Effector memory CD4-positive, alpha-beta T cell (primary cell): Measurements from ENCODE around the gene CUL4B.
"Not testable (repeated sequence)": the region's sequence is repeated elsewhere in the genome, so short reads cannot be mapped to it uniquely, and the experiment has no call there.

Experiments
- DNase-seq, 3 donors: peaks; one replicate each; pipeline ENCODE4 v3.0.0-alpha.2; 2020
- H3K27ac ChIP-seq: 2 replicates; pipeline ENCODE4 v1.7.0; 2013; ENCODE audit warnings: mild to moderate bottlenecking, low read length, moderate library complexity; ENCODE audit not compliant: insufficient read depth, poor library complexity, severe bottlenecking
- H3K27me3 ChIP-seq: replicated peaks from 2 replicates; pipeline ENCODE4 v1.7.0; 2013; ENCODE audit warnings: mild to moderate bottlenecking, low read length; ENCODE audit not compliant: insufficient read depth, control insufficient read depth, poor library complexity, severe bottlenecking
- H3K36me3 ChIP-seq: 2 replicates; pipeline ENCODE4 v1.7.0; 2013; ENCODE audit warnings: mild to moderate bottlenecking, low read length, moderate library complexity; ENCODE audit not compliant: control insufficient read depth, insufficient read depth
- H3K4me1 ChIP-seq: 2 replicates; pipeline ENCODE4 v1.7.0; 2013; ENCODE audit warnings: low read length, mild to moderate bottlenecking; ENCODE audit not compliant: control insufficient read depth, insufficient read depth, poor library complexity, severe bottlenecking
- H3K4me3 ChIP-seq: 2 replicates; pipeline ENCODE4 v1.7.0; 2013; ENCODE audit warnings: low read length, low read depth, mild to moderate bottlenecking; ENCODE audit not compliant: insufficient read depth, poor library complexity, severe bottlenecking
- H3K9me3 ChIP-seq: 2 replicates; pipeline ENCODE4 v1.7.0; 2013; ENCODE audit warnings: mild to moderate bottlenecking, low read length, moderate library complexity; ENCODE audit not compliant: control insufficient read depth

Gene CUL4B

GRCh38 chrX:120534413-120535205, 26.2 kb downstream of the CUL4B start:
- Histone ChIP-seq H3K27me3 (no peaks in the 10 kb centered on the region), H3K4me1 (no peaks in the 10 kb centered on the region), H3K9me3 (no peaks in the 10 kb centered on the region), H3K4me3 (no peak overlapping the region), H3K27ac (no peak overlapping the region), H3K36me3 (peaks cover 43% of the 10 kb centered on the region)
- DNase-seq, result no peak

GRCh38 chrX:120522820-120523219, 37.9 kb downstream of the CUL4B start:
- no peak for DNase-seq
- no peaks in the 10 kb centered on the region for H3K9me3 ChIP-seq
- H3K27me3 ChIP-seq, result no peaks in the 10 kb centered on the region
- H3K4me1 ChIP-seq, result no peaks in the 10 kb centered on the region
- no peak overlapping the region for H3K27ac ChIP-seq
- H3K36me3 ChIP-seq, result peaks cover 4% of the 10 kb centered on the region
- H3K4me3 ChIP-seq, result no peak overlapping the region

- H3K27ac ChIP-seq, result no peak overlapping the region
- no peaks in the 10 kb centered on the region for H3K9me3 ChIP-seq
- no peak for DNase-seq
- H3K36me3 ChIP-seq, result no peaks in the 10 kb centered on the region
- no peak overlapping the region for H3K4me3 ChIP-seq
- H3K4me1 ChIP-seq, result no peaks in the 10 kb centered on the region
- H3K27me3 ChIP-seq, result no peaks in the 10 kb centered on the region
Observed at GRCh38 chrX:120517936-120518335, 42.8 kb downstream of the CUL4B start.

- Histone ChIP-seq H3K9me3 (no peaks in the 10 kb centered on the region), H3K27ac (no peak overlapping the region), H3K4me3 (no peak overlapping the region), H3K27me3 (no peaks in the 10 kb centered on the region), H3K4me1 (no peaks in the 10 kb centered on the region), H3K36me3 (no peaks in the 10 kb centered on the region)
- DNase-seq, result no peak
Observed at GRCh38 chrX:120514236-120514635, 46.5 kb downstream of the CUL4B start.

- no peaks in the 10 kb centered on the region for H3K36me3 ChIP-seq
- H3K4me3 ChIP-seq, result no peak overlapping the region
- no peaks in the 10 kb centered on the region for H3K9me3 ChIP-seq
- no peaks in the 10 kb centered on the region for H3K4me1 ChIP-seq
- H3K27me3 ChIP-seq, result no peaks in the 10 kb centered on the region
- H3K27ac ChIP-seq, result no peak overlapping the region
- no peak for DNase-seq
Observed at GRCh38 chrX:120512627-120513026, 48.1 kb downstream of the CUL4B start.

- Histone ChIP-seq H3K9me3 (no peaks in the 10 kb centered on the region), H3K4me3 (no peak overlapping the region), H3K36me3 (no peaks in the 10 kb centered on the region), H3K27ac (no peak overlapping the region), H3K4me1 (no peaks in the 10 kb centered on the region), H3K27me3 (no peaks in the 10 kb centered on the region)
- no peak for DNase-seq
Observed at GRCh38 chrX:120512222-120512621, 48.5 kb downstream of the CUL4B start.

GRCh38 chrX:120504569-120504968, 56.2 kb downstream of the CUL4B start:
- Histone ChIP-seq H3K9me3 (no peaks in the 10 kb centered on the region), H3K36me3 (no peaks in the 10 kb centered on the region), H3K27me3 (no peaks in the 10 kb centered on the region), H3K27ac (no peak overlapping the region), H3K4me1 (no peaks in the 10 kb centered on the region), H3K4me3 (no peak overlapping the region)
- no peak for DNase-seq

GRCh38 chrX:120499301-120500072, 61.3 kb downstream of the CUL4B start:
- Histone ChIP-seq H3K27me3 (no peaks in the 10 kb centered on the region), H3K27ac (no peak overlapping the region), H3K4me1 (no peaks in the 10 kb centered on the region), H3K4me3 (no peak overlapping the region), H3K9me3 (no peaks in the 10 kb centered on the region), H3K36me3 (no peaks in the 10 kb centered on the region)
- no peak for DNase-seq

- not testable (repeated sequence) for H3K9me3 ChIP-seq, H3K27me3 ChIP-seq, DNase-seq, H3K4me3 ChIP-seq, H3K36me3 ChIP-seq, H3K27ac ChIP-seq, H3K4me1 ChIP-seq
Observed at GRCh38 chrX:120490119-120490518, 70.6 kb downstream of the CUL4B start.

- no peak overlapping the region for H3K4me3 ChIP-seq
- H3K9me3 ChIP-seq, result no peaks in the 10 kb centered on the region
Observed at GRCh38 chrX:120486786-120487185, 74.0 kb downstream of the CUL4B start.

More at GRCh38 chrX:120486786-120487185, 74.0 kb downstream of the CUL4B start:
- no peak for DNase-seq
- Histone ChIP-seq H3K27ac (no peak overlapping the region), H3K4me1 (peaks cover 7% of the 10 kb centered on the region), H3K36me3 (no peaks in the 10 kb centered on the region), H3K27me3 (no peaks in the 10 kb centered on the region)
